MM.1S (cell line): Measurements from ENCODE around the gene CTNNA3.

Experiments used
- DNase-seq: peaks from one replicate; pipeline ENCODE4 v3.0.0-alpha.2; 2015
- H2AFZ ChIP-seq: fragments of 300-600 bp; sonication (generic); 2 replicates; pipeline ENCODE4 v1.6.0; 2016; ENCODE audit warnings: antibody characterized with exemption, low read length
- H3F3A ChIP-seq: fragments of 300-600 bp; sonication (generic); 2 replicates; pipeline ENCODE4 v1.6.1; 2016; ENCODE audit warnings: mild to moderate bottlenecking, antibody characterized with exemption, low read length, moderate library complexity, mixed read lengths; ENCODE audit not compliant: insufficient read depth
- H3K27ac ChIP-seq: fragments of 300-600 bp; sonication (generic); 2 replicates; pipeline ENCODE4 v1.5.1; 2016; ENCODE audit warnings: mild to moderate bottlenecking, low read length
- H3K27me3 ChIP-seq: fragments of 300-600 bp; sonication (generic); replicated peaks from 2 replicates; pipeline ENCODE4 v1.6.0; 2016; ENCODE audit warnings: low read length; ENCODE audit not compliant: insufficient read depth
- H3K36me3 ChIP-seq: fragments of 300-600 bp; sonication (generic); replicated peaks from 2 replicates; pipeline ENCODE4 v1.6.1; 2016; ENCODE audit warnings: mild to moderate bottlenecking, low read length, mixed read lengths; ENCODE audit not compliant: insufficient read depth
- H3K4me1 ChIP-seq: fragments of 300-600 bp; sonication (generic); 2 replicates; pipeline ENCODE4 v1.6.1; 2016; ENCODE audit warnings: low read length, mixed read lengths
- H3K4me2 ChIP-seq: fragments of 300-600 bp; sonication (generic); 2 replicates; pipeline ENCODE4 v1.6.0; 2016; ENCODE audit warnings: low read depth, low read length
- H3K4me3 ChIP-seq: fragments of 300-600 bp; sonication (generic); 2 replicates; pipeline ENCODE4 v1.5.1; 2016; ENCODE audit warnings: low read length, mixed read lengths
- H3K79me2 ChIP-seq: fragments of 300-600 bp; sonication (generic); 2 replicates; pipeline ENCODE4 v1.6.1; 2016; ENCODE audit warnings: mixed run types, low read length, mixed read lengths
- H3K9ac ChIP-seq: fragments of 300-600 bp; sonication (generic); 2 replicates; pipeline ENCODE4 v1.6.1; 2016; ENCODE audit warnings: low read length, mixed read lengths
- H3K9me2 ChIP-seq: fragments of 300-600 bp; sonication (generic); replicated peaks from 2 replicates; pipeline ENCODE4 v1.6.1; 2016; ENCODE audit warnings: mild to moderate bottlenecking, low read length, mixed read lengths; ENCODE audit not compliant: insufficient read depth
- H3K9me3 ChIP-seq: fragments of 300-600 bp; sonication (generic); replicated peaks from 2 replicates; pipeline ENCODE4 v1.6.1; 2016; ENCODE audit warnings: mild to moderate bottlenecking, low read length, mixed read lengths; ENCODE audit not compliant: insufficient read depth
- H4K20me1 ChIP-seq: fragments of 300-600 bp; sonication (generic); 2 replicates; pipeline ENCODE4 v1.6.1; 2016; ENCODE audit warnings: mild to moderate bottlenecking, low read length, moderate library complexity, mixed read lengths; ENCODE audit not compliant: insufficient read depth
- CTCF ChIP-seq: fragments of 300-600 bp; sonication (generic); IDR thresholded peaks from 2 replicates; pipeline ENCODE4 v1.5.1; 2016; ENCODE audit warnings: antibody characterized with exemption, low read length, mixed read lengths
- EZH2 ChIP-seq: fragments of 300-600 bp; sonication (generic); optimal IDR thresholded peaks from 2 replicates; pipeline ENCODE3; 2017; ENCODE audit warnings: low read depth, mild to moderate bottlenecking, antibody characterized with exemption, low read length, mixed read lengths
- EZH2phosphoT487 ChIP-seq: fragments of 300-600 bp; sonication (generic); IDR thresholded peaks from 2 replicates; pipeline ENCODE4 v1.6.1; 2018; ENCODE audit warnings: antibody characterized with exemption, low read length

Gene CTNNA3

GRCh38 chr10:66916030-66916429 lies 780.0 kb downstream of the CTNNA3 start:
- Histone ChIP-seq H3K9me2 (no peaks in the 10 kb centered on the region), H3K4me2 (no peak overlapping the region), H3K27ac (no peak overlapping the region), H3K79me2 (no peaks in the 10 kb centered on the region), H3K4me3 (no peak overlapping the region), H3K9me3 (no peaks in the 10 kb centered on the region), H3K27me3 (no peaks in the 10 kb centered on the region), H3K36me3 (no peaks in the 10 kb centered on the region), H3K4me1 (no peaks in the 10 kb centered on the region), H2AFZ (no peak overlapping the region), H3F3A (no peaks in the 10 kb centered on the region), H4K20me1 (no peaks in the 10 kb centered on the region), H3K9ac (no peak overlapping the region)
- no peak for TF ChIP-seq EZH2phosphoT487
- no peak for TF ChIP-seq EZH2
- no peak for TF ChIP-seq CTCF
- DNase-seq, result no peak

GRCh38 chr10:66910671-66911070 lies 785.3 kb downstream of the CTNNA3 start:
- H4K20me1 ChIP-seq, result no peaks in the 10 kb centered on the region
- DNase-seq, result no peak
- no peak overlapping the region for H3K27ac ChIP-seq
- no peaks in the 10 kb centered on the region for H3K4me1 ChIP-seq
- no peak overlapping the region for H3K9ac ChIP-seq
- no peaks in the 10 kb centered on the region for H3K79me2 ChIP-seq
- no peak overlapping the region for H2AFZ ChIP-seq
- no peaks in the 10 kb centered on the region for H3K27me3 ChIP-seq
- H3F3A ChIP-seq, result no peaks in the 10 kb centered on the region
- H3K9me2 ChIP-seq, result no peaks in the 10 kb centered on the region
- no peak overlapping the region for H3K4me2 ChIP-seq
- H3K36me3 ChIP-seq, result no peaks in the 10 kb centered on the region
- H3K4me3 ChIP-seq, result no peak overlapping the region
- H3K9me3 ChIP-seq, result no peaks in the 10 kb centered on the region
- no peak for TF ChIP-seq CTCF
- no peak for TF ChIP-seq EZH2
- TF ChIP-seq EZH2phosphoT487, result no peak

GRCh38 chr10:66892871-66893270 lies 803.1 kb downstream of the CTNNA3 start:
- Histone ChIP-seq H3F3A (no peaks in the 10 kb centered on the region), H3K9me3 (no peaks in the 10 kb centered on the region), H2AFZ (no peak overlapping the region), H3K9ac (no peak overlapping the region), H3K4me3 (no peak overlapping the region), H3K9me2 (no peaks in the 10 kb centered on the region; the same call in 1 of the 2 replicates), H4K20me1 (no peaks in the 10 kb centered on the region), H3K4me1 (no peaks in the 10 kb centered on the region), H3K79me2 (no peaks in the 10 kb centered on the region), H3K36me3 (no peaks in the 10 kb centered on the region), H3K27me3 (no peaks in the 10 kb centered on the region), H3K27ac (no peak overlapping the region), H3K4me2 (no peak overlapping the region)
- no peak for TF ChIP-seq CTCF
- no peak for TF ChIP-seq EZH2phosphoT487
- no peak for TF ChIP-seq EZH2
- no peak for DNase-seq
